Fibroblast of skin of left biceps (primary cell): ENCODE data around the gene OSBPL6.
A peak's percentile ranks its signal among the peaks of the same experiment; 100 is the strongest.

ENCODE experiments used
- DNase-seq, 2 experiments: peaks; one replicate each; pipeline ENCODE4 v3.0.0-alpha.2; 2013; ENCODE audit warnings: low read depth in 2 of 2

The OSBPL6 gene

GRCh38 chr2:178238750-178239149 lies 44.4 kb downstream of the OSBPL6 start:
- DNase-seq: no peak

- peak; percentile 82 to 86 for DNase-seq
Observed at GRCh38 chr2:178241844-178242551, 47.7 kb downstream of the OSBPL6 start.

GRCh38 chr2:178242552-178242883 lies 48.2 kb downstream of the OSBPL6 start:
- no peak for DNase-seq

- DNase-seq: no peak
Observed at GRCh38 chr2:178243961-178244360, 49.6 kb downstream of the OSBPL6 start.

- no peak for DNase-seq
Observed at GRCh38 chr2:178244777-178245176, 50.5 kb downstream of the OSBPL6 start.

GRCh38 chr2:178246696-178247095 lies 52.4 kb downstream of the OSBPL6 start:
- DNase-seq: no peak

- DNase-seq: no peak
Observed at GRCh38 chr2:178247250-178247649, 52.9 kb downstream of the OSBPL6 start.

- no peak for DNase-seq
Observed at GRCh38 chr2:178250429-178250828, 56.1 kb downstream of the OSBPL6 start.

- DNase-seq: no peak
Observed at GRCh38 chr2:178251151-178251955, 57.0 kb downstream of the OSBPL6 start.

GRCh38 chr2:178256382-178257042 lies 62.2 kb downstream of the OSBPL6 start:
- DNase-seq: no peak

GRCh38 chr2:178257127-178257526 lies 62.8 kb downstream of the OSBPL6 start:
- DNase-seq: no peak

GRCh38 chr2:178258916-178259315 lies 64.6 kb downstream of the OSBPL6 start:
- no peak for DNase-seq

- no peak for DNase-seq
Observed at GRCh38 chr2:178263159-178263860, 69.0 kb downstream of the OSBPL6 start.

- DNase-seq: no peak
Observed at GRCh38 chr2:178264211-178264610, 69.9 kb downstream of the OSBPL6 start.

GRCh38 chr2:178265851-178266250 lies 71.5 kb downstream of the OSBPL6 start:
- DNase-seq: no peak

GRCh38 chr2:178266445-178266844 lies 72.1 kb downstream of the OSBPL6 start:
- no peak for DNase-seq

- no peak for DNase-seq
Observed at GRCh38 chr2:178267660-178268059, 73.3 kb downstream of the OSBPL6 start.

- DNase-seq: no peak
Observed at GRCh38 chr2:178268435-178268834, 74.1 kb downstream of the OSBPL6 start.

- DNase-seq: no peak
Observed at GRCh38 chr2:178269438-178270224, 75.3 kb downstream of the OSBPL6 start.

- DNase-seq: no peak
Observed at GRCh38 chr2:178270338-178270737, 76.0 kb downstream of the OSBPL6 start.

GRCh38 chr2:178271094-178271493 lies 76.8 kb downstream of the OSBPL6 start:
- no peak for DNase-seq
